COLO829 (cell line): Measurements from ENCODE around the gene DHX8.

Source experiments
- DNase-seq: peaks from one replicate; pipeline ENCODE4 v3.0.0; 2012; ENCODE audit warnings: low spot score

DHX8 gene

GRCh38 chr17:43548689-43549379 lies 65.1 kb downstream of the DHX8 start:
- DNase-seq, result no peak

GRCh38 chr17:43549496-43549895 lies 65.7 kb downstream of the DHX8 start:
- DNase-seq, result no peak

GRCh38 chr17:43550754-43551153 lies 67.0 kb downstream of the DHX8 start:
- no peak for DNase-seq

- DNase-seq, result no peak
Measured at GRCh38 chr17:43552229-43552837, 68.6 kb downstream of the DHX8 start.

GRCh38 chr17:43553573-43553972 lies 69.8 kb downstream of the DHX8 start:
- no peak for DNase-seq

- DNase-seq, result no peak
Measured at GRCh38 chr17:43554857-43555256, 71.1 kb downstream of the DHX8 start.

GRCh38 chr17:43556292-43556691 lies 72.5 kb downstream of the DHX8 start:
- no peak for DNase-seq

GRCh38 chr17:43558805-43559160 lies 75.0 kb downstream of the DHX8 start:
- no peak for DNase-seq

- DNase-seq, result no peak
Measured at GRCh38 chr17:43559161-43559816, 75.5 kb downstream of the DHX8 start.

- no peak for DNase-seq
Measured at GRCh38 chr17:43560461-43561427, 77.0 kb downstream of the DHX8 start.

GRCh38 chr17:43562679-43563599 lies 79.2 kb downstream of the DHX8 start:
- no peak for DNase-seq

- no peak for DNase-seq
Measured at GRCh38 chr17:43563600-43564594, 80.1 kb downstream of the DHX8 start.

GRCh38 chr17:43568506-43569082 lies 84.8 kb downstream of the DHX8 start:
- DNase-seq, result no peak

GRCh38 chr17:43570518-43570928 lies 86.7 kb downstream of the DHX8 start:
- no peak for DNase-seq

- DNase-seq, result no peak
Measured at GRCh38 chr17:43572368-43572980, 88.7 kb downstream of the DHX8 start.

GRCh38 chr17:43573579-43574321 lies 90.0 kb downstream of the DHX8 start:
- no peak for DNase-seq

- no peak for DNase-seq
Measured at GRCh38 chr17:43574348-43574747, 90.6 kb downstream of the DHX8 start.

GRCh38 chr17:43574896-43575525 lies 91.2 kb downstream of the DHX8 start:
- no peak for DNase-seq
